HUES6 (cell line): ENCODE data around the gene SYCE1L.
"Not testable (repeated sequence)": the region's sequence is repeated elsewhere in the genome, so short reads cannot be mapped to it uniquely, and the experiment has no call there.

Experiments used
- H3K27ac ChIP-seq: 2 replicates; pipeline ENCODE4 v1.7.0; 2013; ENCODE audit warnings: low read depth, mild to moderate bottlenecking, low read length, inconsistent platforms
- H3K27me3 ChIP-seq: 2 replicates; pipeline ENCODE4 v1.6.1; 2013; ENCODE audit warnings: low read length; ENCODE audit not compliant: control insufficient read depth, insufficient read depth
- H3K36me3 ChIP-seq: 2 replicates; pipeline ENCODE4 v1.6.1; 2013; ENCODE audit warnings: low read length; ENCODE audit not compliant: control insufficient read depth, insufficient read depth
- H3K4me1 ChIP-seq: 2 replicates; pipeline ENCODE4 v1.6.1; 2013; ENCODE audit warnings: low read length; ENCODE audit not compliant: control insufficient read depth, insufficient read depth
- H3K4me3 ChIP-seq: 2 replicates; pipeline ENCODE4 v1.5.1; 2013; ENCODE audit warnings: low read depth, low read length
- H3K9ac ChIP-seq: one replicate; pipeline ENCODE4 v1.6.1; 2013; ENCODE audit warnings: mild to moderate bottlenecking, low read length
- H3K9me3 ChIP-seq: 2 replicates; pipeline ENCODE4 v1.6.1; 2013; ENCODE audit warnings: low read depth, low read length; ENCODE audit not compliant: control insufficient read depth, insufficient read depth

SYCE1L gene, protein sequence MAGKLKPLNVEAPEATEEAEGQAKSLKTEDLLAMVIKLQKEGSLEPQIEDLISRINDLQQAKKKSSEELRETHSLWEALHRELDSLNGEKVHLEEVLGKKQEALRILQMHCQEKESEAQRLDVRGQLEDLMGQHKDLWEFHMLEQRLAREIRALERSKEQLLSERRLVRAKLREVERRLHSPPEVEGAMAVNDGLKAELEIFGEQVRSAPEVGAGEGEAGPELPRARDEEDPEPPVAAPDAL

DNA sequence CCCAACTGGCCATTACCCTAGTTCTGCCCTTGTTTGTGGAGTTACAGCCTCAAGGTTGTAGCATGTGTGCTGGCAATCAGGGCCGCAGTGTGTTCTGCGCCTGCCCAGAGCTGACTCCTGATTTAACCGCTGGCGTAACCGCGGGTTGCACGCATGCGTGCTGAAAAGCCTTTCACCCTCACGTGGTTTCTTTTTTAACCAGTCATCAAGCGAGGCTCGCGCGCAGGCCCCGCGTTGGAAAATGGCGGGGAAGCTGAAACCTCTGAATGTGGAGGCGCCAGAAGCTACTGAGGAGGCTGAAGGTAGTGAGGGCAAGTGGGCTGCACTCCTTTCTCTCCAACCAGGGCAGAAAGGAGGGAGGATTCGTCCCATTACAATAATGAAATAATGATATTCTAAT, at the start of gene SYCE1L:
SYCE1L (plus strand) TSS at position 198 of the 400 bp plus-strand sequence; CDS start at position 242, 44 bp downstream.
- Histone ChIP-seq H3K9ac (no peak within 1 kb of the TSS), H3K4me3 (no peak within 1 kb of the TSS), H3K36me3 (peaks cover 47% of the 10 kb centered on the region), H3K4me1 (no peaks in the 10 kb centered on the region), H3K27ac (no peak within 1 kb of the TSS), H3K27me3 (no peaks in the 10 kb centered on the region), H3K9me3 (no peaks in the 10 kb centered on the region)

- no peak overlapping the region for H3K27ac ChIP-seq
- H3K4me1 ChIP-seq = no peaks in the 10 kb centered on the region
- H3K36me3 ChIP-seq = no peaks in the 10 kb centered on the region
- no peaks in the 10 kb centered on the region; the same call in 1 of the 2 replicates for H3K27me3 ChIP-seq
- H3K4me3 ChIP-seq = no peak overlapping the region
- H3K9ac ChIP-seq = no peak overlapping the region
- no peaks in the 10 kb centered on the region for H3K9me3 ChIP-seq
Observed at GRCh38 chr16:77157346-77158058, 41.7 kb upstream of the SYCE1L start.

GRCh38 chr16:77158293-77158692, 40.9 kb upstream of the SYCE1L start:
- H3K9me3 ChIP-seq = no peaks in the 10 kb centered on the region
- H3K27ac ChIP-seq = no peak overlapping the region
- H3K4me1 ChIP-seq = no peaks in the 10 kb centered on the region
- no peaks in the 10 kb centered on the region; the same call in none of the 2 replicates for H3K27me3 ChIP-seq
- H3K4me3 ChIP-seq = no peak overlapping the region
- no peak overlapping the region for H3K9ac ChIP-seq
- H3K36me3 ChIP-seq = no peaks in the 10 kb centered on the region

GRCh38 chr16:77165006-77165405, 34.2 kb upstream of the SYCE1L start:
- no peaks in the 10 kb centered on the region for H3K9me3 ChIP-seq
- H3K4me3 ChIP-seq = no peak overlapping the region
- H3K4me1 ChIP-seq = no peaks in the 10 kb centered on the region
- no peak overlapping the region for H3K9ac ChIP-seq
- H3K36me3 ChIP-seq = no peaks in the 10 kb centered on the region
- H3K27ac ChIP-seq = no peak overlapping the region
- peaks cover 4% of the 10 kb centered on the region for H3K27me3 ChIP-seq

DNA sequence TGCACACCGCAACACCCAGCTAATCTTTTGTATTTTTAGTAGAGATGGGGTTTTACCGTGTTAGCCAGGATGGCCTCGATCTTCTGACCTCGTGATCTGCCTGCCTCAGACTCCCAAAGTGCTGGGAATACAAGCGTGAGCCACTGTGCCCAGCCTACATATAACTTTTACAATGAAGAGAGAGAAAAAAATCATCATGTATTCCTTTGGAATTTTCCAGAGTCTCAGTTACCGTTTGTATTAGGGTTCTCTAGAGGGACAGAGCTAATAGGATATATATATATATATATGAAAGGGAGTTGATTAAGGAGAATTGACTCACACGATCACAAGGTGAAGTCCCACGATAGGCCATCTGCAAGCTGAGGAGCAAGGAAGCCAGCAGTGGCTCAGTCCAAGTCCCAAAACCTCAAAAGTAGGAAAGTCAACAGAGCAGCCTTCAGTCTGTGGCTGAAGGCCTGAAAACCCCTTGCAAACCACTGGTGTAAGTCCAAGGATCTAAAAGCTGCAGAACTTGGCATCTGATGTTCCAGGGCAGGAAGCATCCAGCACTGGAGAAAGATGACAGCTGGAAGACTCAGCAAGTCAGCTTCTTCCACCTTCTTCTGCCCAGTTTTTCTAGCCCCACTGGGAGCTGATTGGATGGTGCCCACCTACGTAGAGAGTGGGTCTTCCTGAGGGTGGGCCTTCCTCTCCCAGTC, 33.5 kb upstream of the SYCE1L start:
- H3K36me3 ChIP-seq, H3K9ac ChIP-seq, H3K27ac ChIP-seq, H3K27me3 ChIP-seq, H3K4me1 ChIP-seq, H3K9me3 ChIP-seq, H3K4me3 ChIP-seq: not testable (repeated sequence)

- no peaks in the 10 kb centered on the region for H3K4me1 ChIP-seq
- no peak overlapping the region for H3K27ac ChIP-seq
- no peaks in the 10 kb centered on the region for H3K36me3 ChIP-seq
- peaks cover 4% of the 10 kb centered on the region; the same call in 1 of the 2 replicates for H3K27me3 ChIP-seq
- no peak overlapping the region for H3K4me3 ChIP-seq
- H3K9ac ChIP-seq = no peak overlapping the region
- no peaks in the 10 kb centered on the region for H3K9me3 ChIP-seq
Observed at GRCh38 chr16:77166726-77167125, 32.5 kb upstream of the SYCE1L start.

DNA sequence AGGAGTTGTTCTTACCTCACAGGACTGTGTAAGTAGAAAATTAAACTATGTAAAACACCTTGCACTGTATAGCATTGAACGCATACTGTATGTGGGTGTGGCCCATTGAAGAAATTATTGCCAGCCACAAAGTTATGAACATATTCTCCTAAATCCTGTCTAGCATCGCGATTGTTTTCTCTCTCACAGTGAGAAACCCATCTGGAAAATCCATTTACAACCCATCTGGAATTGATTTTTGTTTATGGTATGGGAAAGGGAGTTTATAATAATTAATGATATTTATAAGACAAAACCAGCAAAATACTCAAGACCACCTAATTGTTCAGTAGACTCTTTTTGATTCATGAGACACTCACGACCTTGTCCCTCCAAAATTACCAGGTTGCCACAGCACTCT, 30.3 kb upstream of the SYCE1L start:
- Histone ChIP-seq H3K4me1 (no peaks in the 10 kb centered on the region), H3K4me3 (no peak overlapping the region), H3K27me3 (0 out of 2 replicates have a peak, but pooled peaks cover 4% of the 10 kb centered on the region), H3K9me3 (no peaks in the 10 kb centered on the region), H3K27ac (no peak overlapping the region), H3K9ac (no peak overlapping the region), H3K36me3 (no peaks in the 10 kb centered on the region)

DNA sequence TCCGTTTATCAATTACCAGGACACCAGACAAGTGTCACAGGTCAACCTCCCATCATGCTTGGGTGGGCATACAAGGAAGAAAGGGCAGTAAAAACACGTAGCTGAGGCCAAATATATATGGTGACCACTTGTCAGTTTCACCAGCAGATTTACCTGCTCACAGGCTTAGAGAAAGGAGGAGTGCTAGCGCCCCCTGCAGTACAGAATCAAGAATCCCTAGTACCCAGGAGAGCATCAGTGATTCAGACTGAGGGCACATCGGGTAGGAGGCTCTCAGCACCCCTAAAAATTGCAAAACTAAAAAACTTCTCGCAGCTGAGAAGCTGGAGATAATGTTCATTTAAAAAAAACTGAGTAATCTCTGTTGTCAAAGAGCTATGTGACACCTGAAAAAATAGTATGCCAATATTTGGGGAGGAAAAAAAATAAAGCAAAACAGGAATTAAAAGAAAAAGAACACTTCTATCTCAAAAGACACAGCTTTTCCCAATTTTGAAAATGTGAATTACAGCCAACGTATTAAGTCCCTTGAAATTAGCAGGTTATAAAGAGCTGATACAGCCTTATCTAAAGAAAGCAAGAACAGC, 29.5 kb upstream of the SYCE1L start:
- H3K4me1 ChIP-seq = no peaks in the 10 kb centered on the region
- H3K9ac ChIP-seq = no peak overlapping the region
- H3K36me3 ChIP-seq = no peaks in the 10 kb centered on the region
- H3K27me3 ChIP-seq = 0 out of 2 replicates have a peak, but pooled peaks cover 4% of the 10 kb centered on the region
- H3K4me3 ChIP-seq = no peak overlapping the region
- no peak overlapping the region for H3K27ac ChIP-seq
- no peaks in the 10 kb centered on the region for H3K9me3 ChIP-seq

DNA sequence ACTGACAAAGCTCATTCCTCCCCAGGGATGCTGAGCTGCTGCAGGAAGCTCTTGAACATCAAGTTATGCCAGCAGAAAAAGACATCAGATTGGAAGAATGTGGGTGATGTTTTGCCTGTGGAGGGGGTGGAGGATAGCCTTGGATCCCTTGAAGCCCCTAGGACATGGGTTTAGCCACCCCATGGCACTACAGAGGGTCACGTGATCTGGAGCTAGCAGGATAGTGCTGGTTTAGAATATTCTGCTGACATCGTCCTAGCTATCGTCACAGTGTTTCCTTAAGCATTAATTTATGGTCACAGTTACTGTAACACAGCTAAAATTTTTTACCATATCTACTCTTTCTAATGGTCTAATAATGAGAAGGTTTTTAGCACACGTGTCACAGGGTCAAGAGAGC, 28.4 kb upstream of the SYCE1L start:
- H3K9ac ChIP-seq = no peak overlapping the region
- no peaks in the 10 kb centered on the region for H3K4me1 ChIP-seq
- no peak overlapping the region for H3K27ac ChIP-seq
- H3K36me3 ChIP-seq = no peaks in the 10 kb centered on the region
- H3K4me3 ChIP-seq = no peak overlapping the region
- H3K27me3 ChIP-seq = 0 out of 2 replicates have a peak, but pooled peaks cover 4% of the 10 kb centered on the region
- H3K9me3 ChIP-seq = no peaks in the 10 kb centered on the region

DNA sequence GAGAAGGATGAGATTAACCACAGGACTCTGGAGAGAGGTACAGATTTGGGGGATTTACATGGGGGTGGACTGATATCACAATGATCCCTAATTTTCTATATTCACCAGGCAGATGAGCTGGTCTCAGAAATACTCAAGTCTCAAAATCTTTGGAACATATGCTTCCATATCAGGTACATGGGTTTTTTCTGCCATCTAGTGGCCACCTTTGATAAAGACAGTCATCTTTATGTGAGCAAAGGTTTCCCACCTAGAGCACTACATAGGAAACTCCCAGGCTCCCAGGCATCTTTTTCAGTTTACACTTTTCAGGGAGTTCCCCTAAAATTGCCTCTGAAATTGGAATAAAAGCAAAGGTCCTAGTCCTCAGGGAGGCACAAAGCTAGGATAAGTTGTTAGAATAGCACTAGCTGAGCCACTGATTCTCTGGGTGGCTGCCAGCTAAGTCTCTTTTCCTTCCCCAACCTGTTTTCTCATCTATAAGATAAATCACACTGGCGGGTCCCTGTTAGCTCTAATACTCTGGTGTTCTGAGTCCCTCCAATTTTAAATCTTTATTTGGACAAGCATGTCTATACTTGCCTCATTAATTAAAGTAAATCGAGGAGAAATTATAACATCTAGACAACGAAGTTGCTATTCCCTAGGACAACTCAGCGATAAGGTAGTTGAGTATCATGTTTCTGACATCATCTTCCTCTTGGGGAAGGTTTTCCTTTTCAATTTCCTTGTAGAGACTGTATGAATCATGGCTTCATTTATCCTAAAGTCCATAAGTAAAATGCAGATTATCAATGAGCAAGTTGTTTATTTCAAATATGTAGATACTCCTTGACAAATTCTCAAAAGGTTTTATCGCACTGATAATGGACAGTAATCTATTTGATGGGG, 27.2 kb upstream of the SYCE1L start:
- no peak overlapping the region for H3K27ac ChIP-seq
- H3K36me3 ChIP-seq = no peaks in the 10 kb centered on the region
- H3K9me3 ChIP-seq = no peaks in the 10 kb centered on the region
- H3K9ac ChIP-seq = no peak overlapping the region
- H3K4me3 ChIP-seq = no peak overlapping the region
- no peaks in the 10 kb centered on the region for H3K4me1 ChIP-seq
- H3K27me3 ChIP-seq = 0 out of 2 replicates have a peak, but pooled peaks cover 4% of the 10 kb centered on the region
